ENCODE measurements around the gene CADM4.
A peak's percentile ranks its signal among the peaks of the same experiment; 100 is the strongest.
"Not testable (repeated sequence)": the region's sequence is repeated elsewhere in the genome, so short reads cannot be mapped to it uniquely, and the experiment has no call there.

CADM4 gene

DNA sequence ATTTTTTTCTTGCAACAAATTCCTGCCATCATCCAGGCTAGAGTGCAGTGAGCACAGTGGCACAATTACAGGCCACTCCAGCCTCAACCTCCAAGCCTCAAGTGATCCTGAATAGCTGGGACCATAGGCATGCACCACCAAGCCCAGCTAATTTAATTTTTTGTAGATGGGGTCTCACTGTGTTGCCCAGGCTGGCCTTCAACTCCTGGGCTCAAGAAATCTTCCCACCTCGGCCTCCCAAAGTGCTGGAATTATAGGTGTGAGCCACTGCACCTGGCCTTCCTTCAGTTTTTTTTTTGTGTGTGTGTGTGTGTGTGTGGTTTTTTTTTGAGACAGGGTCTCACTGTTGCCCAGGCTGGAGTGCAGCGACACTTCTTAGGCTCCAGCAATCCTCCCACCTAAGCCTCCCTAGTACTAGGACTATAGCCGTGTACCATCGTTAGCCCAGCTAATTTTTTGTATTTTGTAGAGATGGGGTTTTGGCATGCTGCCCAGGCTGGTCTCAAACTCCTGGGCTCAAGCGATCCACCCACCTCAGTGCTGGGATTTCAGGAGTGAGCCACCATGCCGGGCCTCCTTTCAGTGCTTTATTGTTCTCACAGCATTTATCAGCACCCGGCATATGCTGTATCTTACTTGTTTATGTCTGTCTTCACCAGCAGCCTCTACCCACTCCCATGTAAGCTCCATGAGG is 33.6 kb downstream of the CADM4 start:
- DNase-seq = no peak

DNA sequence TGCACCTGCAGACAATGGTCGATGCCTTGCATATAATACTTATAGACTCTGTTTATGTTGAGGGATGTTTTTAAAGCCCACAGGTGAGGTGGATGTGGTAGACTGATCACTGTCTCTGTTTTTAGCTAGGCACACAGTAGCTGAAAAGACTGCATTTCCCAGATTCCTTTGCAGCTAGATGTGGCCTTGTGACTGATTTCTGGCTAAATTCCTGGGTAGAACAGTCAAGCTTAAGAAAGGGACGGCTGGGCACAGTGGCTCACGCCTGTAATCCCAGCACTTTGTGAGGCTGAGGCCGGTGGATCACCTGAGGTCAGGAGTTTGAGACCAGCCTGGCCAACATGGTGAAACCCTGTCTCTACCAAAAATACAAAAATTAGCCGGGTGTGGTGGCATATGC is 39.3 kb downstream of the CADM4 start:
- not testable (repeated sequence) for DNase-seq

GRCh38 chr19:43599635-43600295 is 39.9 kb downstream of the CADM4 start:
- DNase-seq = no peak

GRCh38 chr19:43598445-43599240 is 41.0 kb downstream of the CADM4 start:
- DNase-seq = no peak

GRCh38 chr19:43597876-43598275 is 41.8 kb downstream of the CADM4 start:
- no peak for DNase-seq

DNA sequence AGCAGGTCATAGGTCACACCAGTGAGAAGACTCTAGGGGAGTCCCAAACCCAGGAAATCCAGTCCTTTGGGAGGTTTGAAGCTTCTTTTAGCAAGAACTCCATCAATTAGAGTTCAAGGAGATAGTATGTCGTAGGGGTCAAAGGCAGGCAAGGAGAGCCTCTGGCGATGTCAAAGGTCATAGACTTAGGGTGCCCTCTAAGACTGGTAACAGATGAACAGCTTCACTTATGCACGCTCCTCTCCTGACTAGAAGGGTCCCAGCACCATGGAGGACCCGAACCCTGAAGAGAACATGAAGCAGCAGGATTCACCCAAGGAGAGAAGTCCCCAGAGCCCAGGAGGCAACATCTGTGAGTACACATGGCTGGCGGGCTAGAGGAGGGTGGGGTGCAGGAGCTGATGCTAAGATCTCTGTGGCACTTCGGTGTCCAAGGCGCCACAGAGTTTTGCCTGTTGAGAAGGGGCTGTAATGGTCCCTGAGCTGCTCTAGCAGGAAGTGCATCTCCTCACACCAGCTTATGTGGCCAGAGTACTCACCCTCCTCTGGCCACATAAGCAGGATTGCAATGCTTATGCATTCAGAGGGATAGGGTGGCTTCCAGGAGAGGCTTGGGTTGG is 42.7 kb downstream of the CADM4 start:
- DNase-seq = no peak

GRCh38 chr19:43595999-43596841 is 43.4 kb downstream of the CADM4 start, which contains the start of the genes IRGQ and ZNF576:
Gene IRGQ, minus strand, starts transcription at chr19:43596134. Its CDS starts 796 bp downstream, at chr19:43595338.
Gene ZNF576, plus strand, starts transcription at chr19:43596595. Its CDS starts 514 bp downstream, at chr19:43597109.
- peak; percentile 100 for DNase-seq

GRCh38 chr19:43595605-43595998 is 44.0 kb downstream of the CADM4 start:
- DNase-seq = no peak

GRCh38 chr19:43594710-43595604 is 44.7 kb downstream of the CADM4 start:
- no peak for DNase-seq

DNA sequence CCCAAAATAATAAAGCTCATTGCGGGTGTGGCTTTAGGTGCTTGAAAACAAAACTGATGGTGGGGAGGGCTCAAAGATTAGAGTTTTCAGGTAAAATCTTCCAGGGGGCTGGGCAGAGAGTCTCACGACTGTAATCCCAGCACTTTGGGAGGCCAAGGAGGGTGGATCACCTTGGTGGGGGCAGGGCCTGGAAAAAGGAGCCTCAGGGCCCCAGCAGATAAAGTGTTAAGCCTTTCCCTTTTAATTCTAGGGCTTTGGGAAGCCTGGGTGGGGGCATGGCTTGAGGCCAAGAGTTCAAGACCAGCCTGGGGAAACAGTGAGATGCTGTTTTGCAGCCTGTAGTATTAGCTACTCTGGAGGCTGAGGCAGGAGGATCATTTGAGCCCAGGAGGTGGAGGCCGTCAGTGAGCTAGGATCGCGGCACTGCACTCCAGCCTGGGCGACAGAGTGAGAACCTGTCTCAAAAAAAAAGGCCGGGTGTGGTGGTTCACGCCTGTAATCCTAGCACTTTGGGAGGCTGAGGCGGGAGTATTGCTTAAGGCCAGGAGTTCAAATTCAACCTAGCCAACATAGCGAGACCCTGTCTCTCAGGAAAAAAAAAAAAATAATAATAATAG is 45.5 kb downstream of the CADM4 start:
- DNase-seq = no peak

DNA sequence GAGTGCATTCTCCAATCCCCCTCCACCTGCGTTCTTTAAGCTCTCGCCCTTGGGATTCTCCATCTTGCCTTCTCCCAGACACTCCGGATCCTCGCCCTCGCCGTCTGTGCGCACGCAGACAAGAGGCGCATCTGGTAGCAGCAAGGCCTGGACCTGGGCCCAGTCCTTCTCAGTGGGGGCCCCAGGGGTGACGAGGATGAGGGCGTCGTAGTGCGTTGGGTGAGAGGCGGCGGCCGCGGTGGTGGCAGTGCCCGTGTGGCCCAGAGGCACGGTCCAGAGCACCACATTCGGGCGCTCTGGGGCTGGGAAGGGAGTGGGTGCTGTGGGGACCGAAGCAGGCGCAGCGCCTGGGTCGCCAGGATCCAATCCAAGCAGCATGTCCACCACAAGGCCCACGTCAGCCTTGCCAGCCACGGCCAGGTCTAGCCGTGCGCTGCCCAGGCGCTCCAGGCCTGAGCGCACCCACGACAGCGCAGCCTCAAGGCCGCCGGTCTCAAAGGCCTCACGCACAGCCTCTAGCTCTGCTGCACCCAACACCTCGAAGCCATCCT is 46.8 kb downstream of the CADM4 start:
- DNase-seq = no peak

DNA sequence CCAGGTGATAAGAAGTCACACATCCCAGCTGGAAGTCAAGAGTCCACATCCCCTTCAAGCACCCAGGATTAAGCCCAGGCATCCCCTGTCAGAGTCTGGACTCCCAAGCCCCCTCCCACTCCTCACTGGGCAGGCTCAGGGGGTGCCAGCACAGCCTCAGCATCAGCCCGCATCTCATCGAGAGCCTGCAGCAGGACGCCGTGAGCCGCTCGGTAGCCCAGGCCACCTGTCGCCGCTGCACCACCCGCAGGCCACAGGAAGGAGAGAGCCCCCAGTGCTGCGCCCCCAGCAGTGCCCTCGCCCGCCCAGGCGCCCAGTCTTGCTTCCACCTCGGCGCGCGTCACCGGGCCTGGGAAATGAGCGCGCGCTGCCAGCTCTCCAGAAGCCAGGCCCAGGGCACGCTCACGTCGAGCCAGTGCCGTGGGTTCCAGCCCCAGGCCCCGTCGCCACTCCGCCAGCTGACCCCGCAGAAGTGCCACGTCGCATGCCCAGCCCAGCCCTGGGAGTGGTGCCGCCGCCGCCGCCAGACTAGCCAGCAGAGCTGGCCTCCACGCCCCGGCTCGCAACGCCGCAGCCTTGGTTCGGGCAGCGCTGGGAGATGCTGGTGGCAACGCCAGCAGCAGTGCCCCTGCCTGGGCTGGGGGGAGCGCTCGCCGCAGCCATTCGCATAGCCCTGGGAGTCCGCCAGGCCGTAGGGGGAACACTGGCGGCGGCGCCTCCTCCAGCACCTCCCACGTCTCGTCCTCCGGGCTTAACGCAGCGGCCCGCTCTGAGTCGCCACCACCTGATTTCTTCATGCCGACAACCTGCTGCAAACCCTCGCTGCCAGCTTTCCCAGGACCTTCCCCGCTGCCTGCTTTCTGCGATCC is 47.5 kb downstream of the CADM4 start:
- no peak for DNase-seq

- DNase-seq = no peak
These were observed 50.0 kb downstream of the CADM4 start for GRCh38 chr19:43589678-43590077.

DNA sequence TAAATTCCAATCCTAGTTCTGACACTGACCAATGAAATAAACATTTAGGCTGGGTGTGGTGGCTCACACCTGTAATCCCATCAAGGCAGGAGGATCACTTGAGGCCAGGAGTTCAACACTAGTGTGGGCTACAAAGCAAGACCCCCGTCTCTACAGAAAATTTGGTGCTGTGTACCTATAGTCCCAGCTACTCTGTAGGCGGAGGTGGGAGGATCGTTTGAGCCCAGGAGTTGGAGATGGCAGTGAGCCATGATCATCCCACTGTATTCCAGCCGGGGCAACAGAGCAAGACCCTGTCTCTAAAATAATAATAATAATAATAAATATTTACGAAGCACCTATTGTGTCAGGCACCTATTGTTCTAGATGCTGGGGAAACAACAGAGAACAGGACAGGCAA is 50.4 kb downstream of the CADM4 start:
- DNase-seq = no peak

- not testable (repeated sequence) for DNase-seq
These were observed 52.6 kb downstream of the CADM4 start for GRCh38 chr19:43587029-43587428.

- DNase-seq = no peak
These were observed 53.3 kb downstream of the CADM4 start for GRCh38 chr19:43586346-43586745.

DNA sequence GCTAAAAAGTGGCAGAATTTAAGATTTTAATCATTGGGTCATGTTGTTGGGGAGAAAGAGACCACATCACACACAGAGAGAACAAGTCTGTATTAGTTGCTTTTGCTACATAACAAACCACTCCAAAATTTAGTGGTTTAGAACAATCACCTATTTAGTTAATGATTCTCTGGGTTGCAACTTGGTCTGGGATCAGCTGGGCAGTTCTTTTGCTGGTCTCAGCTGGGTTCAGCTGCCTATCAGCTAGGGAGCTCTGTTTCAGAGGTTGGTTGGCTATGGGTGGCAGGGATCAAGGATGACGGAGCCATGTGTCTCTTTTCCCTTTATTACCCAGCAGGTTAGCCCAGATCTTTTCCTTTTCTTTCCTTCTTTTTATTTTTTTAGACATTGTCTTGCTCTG is 55.2 kb downstream of the CADM4 start:
- DNase-seq = no peak

- DNase-seq = no peak
These were observed 57.2 kb downstream of the CADM4 start for GRCh38 chr19:43582495-43582894.

- DNase-seq = no peak
These were observed 58.2 kb downstream of the CADM4 start for GRCh38 chr19:43581467-43581866.
